CD4-positive, alpha-beta T cell treated with Interleukin-15 for 1 hour (primary cell): ENCODE results near the gene ATP6AP1.
"Not testable (repeated sequence)": the region's sequence is repeated elsewhere in the genome, so short reads cannot be mapped to it uniquely, and the experiment has no call there.

ENCODE experiments used
- DNase-seq: peaks from one replicate; pipeline ENCODE4 v3.0.0-alpha.2; 2020

ATP6AP1 gene

GRCh38 chrX:154428176-154429171 is at the start of gene ATP6AP1:
TSS of gene ATP6AP1 (plus strand) at chrX:154428677. CDS start at chrX:154428693, 16 bp downstream.
- peak; percentile 90 for DNase-seq

DNA sequence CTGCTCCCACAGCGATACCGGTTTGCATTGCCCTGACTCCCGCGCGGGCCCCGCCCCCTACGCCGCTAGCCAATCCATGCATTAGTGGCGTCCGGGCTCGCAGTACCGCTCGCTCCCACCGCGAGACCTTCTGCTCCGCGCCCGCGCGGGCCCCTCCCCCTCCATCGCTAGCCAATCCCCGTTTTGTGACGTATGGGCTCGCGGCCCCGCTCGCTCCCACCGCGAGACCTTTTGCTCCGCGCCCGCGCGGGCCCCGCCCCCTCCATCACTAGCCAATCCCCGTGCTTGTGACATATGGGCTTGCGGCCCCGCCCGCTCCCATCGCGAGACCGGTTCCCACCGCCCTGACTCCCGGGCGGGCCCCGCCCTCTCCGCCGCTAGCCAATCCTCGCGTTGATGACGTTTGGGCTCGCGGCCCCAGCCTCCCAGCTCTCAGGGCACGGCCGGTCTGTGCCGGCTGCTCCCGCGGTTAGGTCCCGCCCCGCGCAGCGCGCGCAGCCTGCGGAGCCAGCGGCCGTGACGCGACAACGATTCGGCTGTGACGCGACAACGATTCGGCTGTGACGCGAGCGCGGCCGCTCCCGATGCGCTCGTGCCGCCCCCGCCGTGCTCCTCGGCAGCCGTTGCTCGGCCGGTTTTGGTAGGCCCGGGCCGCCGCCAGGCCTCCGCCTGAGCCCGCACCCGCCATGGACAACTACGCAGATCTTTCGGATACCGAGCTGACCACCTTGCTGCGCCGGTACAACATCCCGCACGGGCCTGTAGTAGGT is 49.5 kb upstream of the ATP6AP1 start, which contains the start of gene EMD:
Gene EMD (plus strand): TSS at position 497 of the 770 bp plus-strand sequence. CDS start 190 bp downstream, at position 687.
- peak; percentile 99 for DNase-seq

- no peak for DNase-seq
Observed at GRCh38 chrX:154379569-154379951, 48.9 kb upstream of the ATP6AP1 start.

DNA sequence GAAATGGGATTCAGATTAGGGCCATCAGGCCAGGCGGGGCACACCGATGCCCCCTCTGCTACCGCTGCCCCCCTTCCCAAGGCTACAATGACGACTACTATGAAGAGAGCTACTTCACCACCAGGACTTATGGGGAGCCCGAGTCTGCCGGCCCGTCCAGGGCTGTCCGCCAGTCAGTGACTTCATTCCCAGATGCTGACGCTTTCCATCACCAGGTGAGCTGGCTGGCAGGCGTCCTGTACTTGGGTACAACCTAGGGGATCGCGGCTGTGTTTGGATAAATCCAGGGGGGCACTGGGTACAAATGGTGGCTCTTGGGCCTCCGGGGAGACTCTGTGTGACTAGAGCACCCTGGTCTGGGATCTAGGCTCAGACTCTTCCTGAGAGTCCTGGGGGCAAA is 48.3 kb upstream of the ATP6AP1 start:
- DNase-seq = no peak

DNA sequence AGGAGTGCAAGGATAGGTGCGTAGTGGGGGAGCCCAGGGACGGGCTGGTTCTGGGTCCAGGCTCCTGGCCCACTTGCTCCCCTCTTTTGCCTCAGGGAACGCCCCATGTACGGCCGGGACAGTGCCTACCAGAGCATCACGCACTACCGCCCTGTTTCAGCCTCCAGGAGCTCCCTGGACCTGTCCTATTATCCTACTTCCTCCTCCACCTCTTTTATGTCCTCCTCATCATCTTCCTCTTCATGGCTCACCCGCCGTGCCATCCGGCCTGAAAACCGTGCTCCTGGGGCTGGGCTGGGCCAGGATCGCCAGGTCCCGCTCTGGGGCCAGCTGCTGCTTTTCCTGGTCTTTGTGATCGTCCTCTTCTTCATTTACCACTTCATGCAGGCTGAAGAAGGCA is 47.7 kb upstream of the ATP6AP1 start:
- no peak for DNase-seq

- no peak for DNase-seq
Observed at GRCh38 chrX:154381271-154381670, 47.2 kb upstream of the ATP6AP1 start.

DNA sequence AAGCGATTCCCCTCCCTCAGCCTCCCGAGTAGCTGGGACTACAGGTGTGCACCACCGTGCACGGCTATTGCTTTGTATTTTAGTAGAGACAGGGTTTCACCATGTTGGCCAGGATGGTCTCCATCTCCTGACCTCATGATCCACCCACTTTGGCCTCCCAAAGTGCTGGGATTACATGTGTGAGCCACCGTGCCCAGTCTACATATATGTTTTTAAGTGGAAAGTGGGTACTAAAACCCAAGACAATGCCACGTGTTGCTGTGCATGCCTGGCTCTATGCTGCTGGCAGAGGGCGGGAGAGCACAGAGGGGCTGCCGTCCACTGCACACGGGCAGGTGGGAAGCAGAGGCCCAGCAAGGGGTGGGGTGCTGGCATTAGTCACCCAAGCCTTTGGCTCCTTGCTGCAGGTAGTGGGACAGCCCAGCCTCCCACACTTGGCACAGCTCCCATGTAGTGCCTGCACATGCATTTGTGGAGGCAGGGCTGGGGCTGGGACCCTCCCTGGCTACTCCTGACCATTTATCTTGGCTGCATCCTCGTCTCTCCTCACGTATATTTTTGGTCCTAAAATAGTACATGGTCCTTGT is 45.9 kb upstream of the ATP6AP1 start:
- DNase-seq = no peak

DNA sequence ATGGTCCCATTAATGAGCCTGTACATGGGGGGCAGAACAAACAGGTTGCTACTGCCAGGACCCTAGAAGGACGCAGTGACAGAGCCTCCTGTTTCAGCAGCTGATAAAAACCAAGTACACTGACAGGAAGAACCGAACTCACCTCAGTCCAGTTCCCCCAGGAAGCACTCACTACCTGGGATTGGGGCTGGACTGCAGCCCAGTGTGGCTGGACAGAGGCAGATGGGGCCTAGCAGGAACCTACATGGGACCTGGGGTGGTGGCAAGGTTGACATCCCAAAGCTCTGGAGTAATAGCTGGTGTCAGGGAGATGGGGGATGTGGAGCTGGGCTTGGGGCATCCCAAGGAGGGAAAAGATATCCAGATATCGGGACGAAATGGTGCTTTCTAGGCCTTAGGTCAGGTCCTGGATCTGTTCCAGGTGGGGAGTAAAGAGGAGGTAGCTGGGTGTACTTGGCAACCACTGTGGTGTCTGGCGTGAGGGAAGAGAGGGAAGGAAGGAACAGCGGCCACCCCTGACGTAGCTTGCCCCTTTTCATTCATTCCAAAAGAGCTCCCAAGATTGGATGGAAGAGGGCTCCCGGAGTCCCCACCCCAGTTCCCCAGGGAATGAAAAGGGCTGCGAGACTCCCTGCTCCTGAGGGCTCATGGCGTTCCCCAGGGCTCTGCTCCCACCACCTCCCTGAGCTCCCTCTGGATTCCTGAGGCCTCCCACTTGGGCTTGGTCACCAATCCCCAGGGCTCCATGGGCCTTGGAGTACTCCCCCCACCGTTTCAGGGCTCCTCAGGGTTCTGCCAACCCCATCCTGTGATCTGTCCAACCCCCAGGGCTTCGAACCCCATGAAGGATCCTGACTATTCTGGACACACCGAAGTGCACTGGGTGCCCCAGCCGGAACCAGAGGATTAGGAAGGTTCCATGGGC is 44.9 kb upstream of the ATP6AP1 start:
- DNase-seq = no peak

DNA sequence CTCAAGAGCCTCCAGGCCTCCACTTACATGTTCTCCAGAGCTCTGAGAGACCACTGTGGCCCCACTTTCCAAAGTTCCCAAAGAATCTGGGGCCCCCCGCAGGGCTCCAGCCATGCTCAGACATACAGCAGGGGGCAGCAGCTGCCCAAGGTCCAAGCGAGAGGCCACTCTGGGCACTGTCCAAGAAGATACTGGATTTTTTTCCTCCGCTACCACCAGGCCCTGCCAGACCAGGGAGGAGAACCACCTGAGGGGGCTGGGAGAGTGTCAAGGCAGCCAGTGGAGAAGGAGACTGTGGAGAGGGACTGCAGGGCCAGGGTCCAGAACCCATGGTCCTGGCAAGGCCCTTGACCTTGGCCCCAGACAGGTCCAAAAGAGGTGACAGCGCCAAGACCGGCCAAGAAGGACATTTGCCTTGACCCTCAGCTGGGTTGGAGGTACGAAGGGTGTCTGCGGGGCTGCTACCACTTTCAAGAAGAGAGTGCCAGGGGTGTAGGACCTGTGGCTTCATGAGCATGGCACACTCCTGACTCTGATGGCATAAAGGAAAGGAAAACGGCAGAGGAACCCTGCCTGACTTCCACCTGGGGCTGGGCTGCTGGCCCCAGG is 44.1 kb upstream of the ATP6AP1 start:
- DNase-seq = no peak

DNA sequence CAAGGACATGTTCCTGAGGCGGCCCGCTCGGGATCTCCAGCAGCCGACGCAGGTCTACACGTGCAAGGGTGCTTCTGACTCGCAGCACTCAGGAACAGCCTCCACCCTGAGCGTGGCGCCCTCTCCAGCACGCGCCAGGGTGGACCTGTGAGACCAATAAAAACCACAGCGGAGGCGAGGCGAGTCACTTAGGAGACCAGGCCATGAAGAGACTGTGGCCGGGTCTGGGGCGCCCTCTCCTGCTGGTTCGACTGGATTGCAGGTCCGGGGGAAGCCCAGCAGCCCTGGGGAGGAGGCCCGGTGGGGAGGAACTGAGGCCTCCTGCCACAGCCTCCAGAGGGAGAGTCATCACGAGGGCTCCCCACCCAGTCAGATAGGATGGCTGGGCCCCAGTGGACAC is 40.4 kb upstream of the ATP6AP1 start:
- not testable (repeated sequence) for DNase-seq

DNA sequence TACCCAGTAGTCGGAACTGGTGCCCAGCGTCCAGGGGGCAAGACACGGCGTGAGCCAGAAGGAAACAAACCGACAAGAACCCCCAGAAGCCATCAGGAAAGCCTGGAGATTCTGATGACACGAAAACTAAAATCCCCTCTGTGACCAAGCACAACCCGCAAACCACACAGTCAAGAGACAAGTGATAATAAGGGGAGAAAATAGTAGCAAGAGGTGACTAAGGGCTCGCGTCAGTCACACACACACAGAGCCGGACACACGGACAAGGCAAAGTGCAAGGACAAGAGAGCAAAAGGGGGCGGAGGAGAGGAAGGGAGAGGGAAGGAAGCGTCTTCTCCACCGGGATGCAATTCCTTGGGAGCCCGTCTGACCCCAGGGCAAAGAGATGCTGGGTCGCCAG is 39.8 kb upstream of the ATP6AP1 start:
- DNase-seq = not testable (repeated sequence)

DNA sequence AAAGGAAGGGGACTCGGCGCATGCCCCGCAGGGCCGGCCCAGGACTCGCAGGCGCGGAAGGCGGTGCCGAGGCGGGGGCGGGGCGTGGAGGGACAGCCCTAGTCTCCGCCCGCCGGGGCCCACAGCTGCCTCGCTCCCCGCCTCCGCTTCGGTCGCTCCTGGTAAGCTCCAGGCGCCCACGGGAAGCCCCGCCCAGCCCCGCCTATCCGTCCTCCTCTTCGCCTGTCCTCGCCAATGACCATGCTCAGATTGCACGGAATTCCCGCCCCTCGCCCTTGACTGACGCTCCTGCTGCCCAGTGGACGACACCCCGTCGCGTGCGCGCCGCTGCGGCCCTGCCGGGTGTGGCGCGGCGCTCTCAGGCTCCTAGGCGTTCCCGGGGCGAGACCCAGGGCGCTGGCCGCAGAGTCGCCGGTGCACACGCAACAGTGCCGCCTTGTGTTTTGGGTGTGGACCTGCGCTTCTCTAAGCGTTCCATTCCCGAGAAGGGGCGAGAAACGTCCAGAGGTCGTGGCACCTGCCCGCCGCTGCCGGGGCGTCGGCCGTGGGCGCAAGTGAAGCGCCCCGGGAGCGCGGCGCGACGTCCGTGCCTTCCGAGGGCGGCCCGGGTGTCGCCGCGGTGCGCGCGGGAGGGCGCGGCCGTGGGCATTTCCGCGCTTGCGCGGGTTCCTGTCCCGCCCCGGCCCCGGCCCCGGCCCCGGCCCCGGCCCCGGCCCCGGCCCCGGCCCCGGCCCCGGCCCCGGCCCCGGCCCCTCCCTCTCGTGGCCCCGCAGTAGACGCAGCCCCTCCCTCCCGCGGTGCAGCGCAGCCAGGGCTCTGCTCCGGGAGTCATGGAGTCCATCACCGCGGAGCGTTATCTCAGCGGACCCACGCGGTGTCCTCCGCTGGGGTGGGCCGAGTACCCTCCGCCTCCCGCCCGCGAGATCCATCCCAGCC is 38.4 kb upstream of the ATP6AP1 start:
- peak; percentile 43 for DNase-seq

GRCh38 chrX:154396363-154396762 is 32.1 kb upstream of the ATP6AP1 start:
- DNase-seq = not testable (repeated sequence)

- DNase-seq = peak; percentile 74
Observed at GRCh38 chrX:154396973-154397887, 31.2 kb upstream of the ATP6AP1 start.

DNA sequence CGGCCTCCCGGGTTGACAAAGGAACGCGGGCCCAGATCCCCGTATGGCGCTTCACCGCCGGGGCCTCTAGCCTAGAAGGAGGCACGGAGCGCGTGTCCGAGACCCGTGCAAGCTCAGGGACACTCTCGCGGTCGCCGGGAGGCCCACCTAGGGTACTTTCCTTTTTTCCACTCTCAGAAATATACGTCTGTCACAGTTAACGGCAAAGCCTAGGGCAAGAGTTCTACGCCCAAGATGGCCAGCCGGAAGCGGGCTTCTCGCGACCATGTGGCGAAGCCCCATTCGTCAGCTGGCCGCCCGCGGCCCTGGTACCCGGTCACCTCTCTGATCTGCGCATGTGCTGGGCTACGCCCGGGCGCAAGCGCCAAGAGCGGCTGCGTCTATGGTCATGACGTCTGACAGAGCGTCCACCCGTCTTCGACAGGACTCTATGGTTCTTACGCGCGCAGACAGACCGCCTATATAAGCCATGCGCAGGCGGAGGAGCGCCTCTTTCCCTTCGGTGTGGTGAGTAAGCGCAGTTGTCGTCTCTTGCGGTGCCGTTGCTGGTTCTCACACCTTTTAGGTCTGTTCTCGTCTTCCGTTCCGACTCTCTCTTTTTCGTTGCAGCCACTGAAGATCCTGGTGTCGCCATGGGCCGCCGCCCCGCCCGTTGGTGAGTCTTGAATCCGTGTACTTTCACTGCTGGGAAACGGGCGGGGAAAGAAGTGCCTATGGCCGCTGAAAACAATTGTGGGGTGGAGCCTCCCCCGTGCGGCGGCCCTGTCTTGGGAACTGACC is 30.4 kb upstream of the ATP6AP1 start, which contains the start of gene RPL10:
Gene RPL10 (plus strand): TSS at position 490 of the 780 bp plus-strand sequence. CDS start 143 bp downstream, at position 633.
- peak; percentile 97 for DNase-seq

DNA sequence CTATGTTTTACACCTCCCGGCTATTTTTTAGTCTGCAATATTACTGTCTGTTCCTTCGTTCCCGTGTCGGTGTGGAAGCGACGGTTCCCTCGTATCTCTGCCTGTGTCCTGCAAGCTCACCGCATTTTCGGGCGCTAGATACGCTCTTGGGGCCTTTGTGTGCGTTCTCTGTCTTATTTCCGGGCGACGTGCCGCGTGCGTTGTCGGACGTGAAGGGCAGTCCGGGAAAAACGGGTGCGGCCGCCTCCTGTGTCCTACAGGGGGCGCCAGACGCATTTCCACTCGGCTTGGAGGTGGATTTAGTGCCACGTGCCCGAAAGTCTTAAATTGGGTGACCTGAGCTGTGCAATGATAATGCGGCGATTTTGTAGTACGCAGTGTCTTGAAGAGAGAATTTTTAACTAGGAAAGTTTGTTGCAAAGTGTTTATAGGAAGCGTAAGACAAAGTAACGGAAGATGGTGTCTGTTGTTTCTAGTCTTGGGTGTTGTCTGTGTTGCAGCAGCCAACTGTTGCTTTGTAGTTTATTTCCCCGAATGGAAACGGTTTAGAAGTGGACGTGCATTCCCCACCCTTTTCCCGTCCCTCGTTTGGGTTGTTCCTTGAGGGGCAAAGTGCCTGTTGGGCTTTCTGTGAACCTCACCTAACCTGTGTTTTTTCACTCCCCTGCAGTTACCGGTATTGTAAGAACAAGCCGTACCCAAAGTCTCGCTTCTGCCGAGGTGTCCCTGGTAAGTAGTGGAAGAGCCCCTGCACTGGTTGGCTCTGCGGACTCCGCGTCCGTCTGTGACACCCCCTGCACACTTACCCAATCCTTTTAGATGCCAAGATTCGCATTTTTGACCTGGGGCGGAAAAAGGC is 29.6 kb upstream of the ATP6AP1 start:
- DNase-seq = peak; percentile 86
